MM.1S (cell line): ENCODE data around the gene EIF4E1B.

Experiments
- CTCF ChIP-seq: fragments of 300-600 bp; sonication (generic); IDR thresholded peaks from 2 replicates; pipeline ENCODE4 v1.5.1; 2016; ENCODE audit warnings: antibody characterized with exemption, low read length, mixed read lengths
- EZH2 ChIP-seq: fragments of 300-600 bp; sonication (generic); optimal IDR thresholded peaks from 2 replicates; pipeline ENCODE3; 2017; ENCODE audit warnings: low read depth, mild to moderate bottlenecking, antibody characterized with exemption, low read length, mixed read lengths

DNA sequence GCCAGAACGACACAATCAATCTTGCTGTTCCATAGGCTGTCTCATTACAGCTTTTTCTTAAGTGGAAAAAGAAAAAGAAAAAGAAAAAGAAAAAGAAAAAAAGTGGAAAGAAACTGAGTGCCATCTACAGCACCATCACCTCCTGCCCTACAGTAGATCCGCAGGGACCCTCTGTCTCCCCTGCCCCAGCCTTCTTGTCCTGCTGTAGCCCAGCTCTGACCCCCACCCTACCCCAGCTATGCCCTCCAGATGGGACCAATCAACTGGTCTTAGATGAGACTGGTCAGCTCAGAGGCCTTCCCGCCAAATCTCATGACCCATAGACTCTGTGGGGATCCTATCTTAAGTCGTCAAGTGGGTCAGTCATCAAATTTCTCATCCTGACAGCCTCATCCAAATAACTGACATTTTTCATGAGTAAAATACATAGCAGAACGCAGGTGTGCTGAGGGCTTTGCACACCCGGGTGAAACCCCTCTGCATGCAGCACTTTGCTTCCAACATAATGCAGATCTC, 51.6 kb downstream of the EIF4E1B start:
- TF ChIP-seq CTCF (no peak), EZH2 (no peak)
